Right renal pelvis (tissue), 4 donors: ENCODE data around the gene CLIC3. TPM values are rescaled to one million over a fixed set of nuclear protein-coding genes. Genes with fewer than 3 reads are reported as not detected.

Experiments used
- DNase-seq, 4 donors: peaks; one replicate each; pipeline ENCODE4 v3.0.0-alpha.2; 2013; ENCODE audit warnings: low read depth in 4 of 4, low spot score in 3 of 4, missing footprints in 1 of 4
- polyA plus RNA-seq, 4 donors: library from polyadenylated mRNA; unstranded; fragments of 120-200 nt; gene quantifications; one replicate each; pipeline ENCODE4 v1.2.1, GENCODE V29; 2013; ENCODE audit not compliant: insufficient read length in 4 of 4

CLIC3 gene
- polyA plus RNA-seq, 4 donors, result 0.28 to 1.2 (median 0.50) TPM

DNA sequence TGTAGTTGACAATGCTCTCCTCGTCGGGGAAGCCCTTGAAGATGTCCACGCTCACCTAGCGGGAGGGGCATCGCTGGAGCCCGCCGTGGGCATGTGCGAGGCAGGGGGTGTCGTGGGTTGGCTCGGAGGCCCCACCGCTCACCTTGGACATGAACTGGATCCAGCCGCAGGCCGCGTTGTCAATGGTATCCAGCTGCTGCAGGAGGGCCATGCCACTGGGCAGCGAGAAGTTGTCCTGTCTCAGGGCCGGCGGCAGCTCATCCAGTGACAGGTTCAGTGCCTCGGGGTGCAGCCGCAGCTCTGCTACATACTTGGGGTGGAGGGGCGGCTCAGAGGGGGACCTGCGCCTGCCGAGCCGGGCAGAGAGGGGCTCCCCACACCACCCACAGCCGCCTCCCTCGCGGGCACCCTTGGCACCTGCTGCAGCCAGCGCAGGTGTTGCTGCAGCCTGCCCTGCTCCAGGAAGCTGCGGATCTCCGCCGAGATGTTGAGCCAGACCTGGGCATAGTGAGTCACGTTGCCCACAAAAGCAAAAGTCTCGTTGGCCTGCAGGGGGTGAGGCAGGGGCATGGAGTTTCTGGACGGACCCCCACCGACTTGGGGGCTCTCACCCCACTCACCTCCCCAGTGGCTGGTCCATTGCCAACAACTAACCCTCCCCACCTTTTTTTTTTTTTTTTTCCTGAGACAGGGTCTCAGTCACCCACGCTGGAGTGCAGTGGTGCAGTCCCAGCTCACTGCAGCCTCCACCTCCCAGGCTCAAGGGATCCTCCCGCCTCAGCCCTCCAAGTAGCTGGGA lies 22.6 kb upstream of the CLIC3 start:
- no peak for DNase-seq

GRCh38 chr9:137017791-137018497 lies 21.6 kb upstream of the CLIC3 start:
- DNase-seq, result no peak

DNA sequence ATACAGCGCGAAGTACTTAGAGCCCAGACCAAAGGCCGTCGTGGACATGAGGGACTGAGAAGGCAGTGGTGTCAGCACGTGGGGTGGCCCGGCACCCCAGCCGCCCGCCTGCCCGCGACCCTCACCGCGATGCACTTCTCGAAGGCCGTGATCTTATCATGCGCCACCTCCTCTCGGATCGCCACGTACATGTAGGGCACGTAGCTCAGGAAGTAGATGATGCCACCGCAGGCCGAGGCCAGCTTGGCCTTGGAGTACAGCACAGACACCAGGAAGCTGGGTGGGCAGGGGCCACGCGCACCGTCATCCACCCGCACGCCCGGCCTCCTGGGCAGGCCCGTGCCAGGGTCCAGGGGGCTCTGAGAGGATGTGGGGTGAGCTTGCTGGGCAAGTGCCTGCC lies 20.7 kb upstream of the CLIC3 start:
- no peak for DNase-seq

DNA sequence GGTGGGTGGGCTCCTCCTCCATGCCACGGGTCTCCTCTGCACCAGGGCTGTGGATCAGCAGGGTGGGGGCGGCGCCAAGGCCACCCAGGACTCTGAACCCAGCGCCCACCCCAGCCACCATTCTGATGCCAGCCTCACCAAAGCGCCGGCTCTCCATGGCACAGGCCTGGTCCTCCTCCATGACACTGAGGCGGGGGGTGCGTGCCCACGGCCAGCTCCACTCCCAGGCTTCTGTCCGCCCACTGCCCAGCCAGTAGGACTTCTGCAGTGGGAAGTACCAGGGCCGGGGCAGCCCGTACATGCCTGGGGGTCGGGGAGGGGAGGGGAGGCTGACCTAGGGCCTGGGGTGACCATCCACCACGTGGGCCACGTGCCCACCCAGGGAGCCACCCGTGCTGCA lies 20.1 kb upstream of the CLIC3 start:
- DNase-seq, result no peak

DNA sequence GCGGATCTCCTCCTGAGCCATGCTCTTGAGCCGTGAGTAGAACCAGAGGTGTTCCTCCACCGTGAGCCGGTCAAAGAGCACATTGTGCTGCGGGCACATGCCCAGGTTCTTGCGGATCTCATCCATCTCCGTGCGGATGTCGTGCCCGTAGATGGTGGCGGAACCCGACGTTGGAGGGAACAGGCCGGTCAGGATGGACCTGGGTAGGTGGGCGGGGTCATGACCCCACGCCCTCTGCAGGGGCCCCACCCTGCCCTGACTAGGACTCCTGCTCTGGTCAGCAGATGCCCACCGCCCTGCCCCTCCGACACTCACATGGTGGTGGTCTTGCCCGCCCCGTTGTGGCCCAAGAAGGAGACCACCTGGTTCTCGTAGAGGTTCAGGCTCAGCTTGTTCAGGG lies 19.6 kb upstream of the CLIC3 start:
- no peak for DNase-seq

DNA sequence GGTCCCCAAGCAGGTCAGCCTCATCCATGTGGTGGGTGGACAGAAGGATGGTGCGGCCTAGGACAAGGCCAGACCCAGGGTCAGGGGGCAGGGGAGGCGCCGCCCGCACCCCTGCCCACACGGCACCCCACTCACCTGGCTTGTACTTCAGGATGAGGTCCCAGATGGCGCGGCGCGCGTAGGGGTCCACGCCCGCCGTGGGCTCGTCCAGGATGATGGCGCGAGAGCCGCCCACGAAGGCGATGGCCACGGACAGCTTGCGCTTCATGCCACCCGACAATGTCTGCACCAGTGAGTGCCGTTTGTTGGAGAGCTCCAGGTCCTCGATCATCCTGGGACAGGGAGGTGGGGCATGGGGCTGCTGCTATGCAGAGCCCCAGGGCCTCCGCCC lies 19.2 kb upstream of the CLIC3 start:
- no peak for DNase-seq

DNA sequence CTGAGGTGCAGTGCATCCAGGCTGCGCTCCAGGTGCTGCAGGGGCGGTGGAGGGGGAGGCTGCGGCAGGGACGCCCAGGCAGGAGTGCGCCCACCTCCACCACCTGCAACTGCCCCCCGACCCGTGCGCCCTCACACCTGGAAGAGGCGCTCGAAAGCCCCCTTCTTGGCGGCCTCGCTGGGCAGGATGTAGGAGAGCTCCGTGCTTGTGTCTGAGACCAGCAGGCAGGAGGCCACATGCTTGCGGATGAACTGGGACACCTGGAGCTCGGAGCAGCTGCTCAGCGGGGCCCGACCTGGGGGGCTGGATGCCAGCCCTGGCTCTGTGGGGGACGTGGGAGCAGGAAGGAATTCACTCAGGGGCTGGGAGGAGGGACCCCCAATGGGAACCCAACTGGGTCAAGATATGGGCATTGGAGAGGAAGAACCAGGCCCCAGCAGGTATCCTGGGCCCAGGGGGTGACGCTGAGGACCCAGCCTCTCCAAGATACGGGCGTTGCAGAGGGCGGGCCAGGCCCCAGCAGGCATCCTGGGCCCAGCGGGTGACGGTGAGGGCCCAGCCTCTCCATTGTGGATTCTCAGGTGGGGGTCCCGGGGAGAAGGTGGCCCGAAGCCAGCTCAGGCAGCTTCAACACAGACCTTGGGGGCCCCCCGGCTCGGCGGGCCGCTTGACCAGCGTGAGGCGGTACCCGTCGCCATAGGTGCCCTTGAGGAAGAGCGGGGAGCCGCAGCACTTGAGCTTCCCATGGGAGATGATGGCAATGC lies 18.6 kb upstream of the CLIC3 start:
- DNase-seq, result no peak

DNA sequence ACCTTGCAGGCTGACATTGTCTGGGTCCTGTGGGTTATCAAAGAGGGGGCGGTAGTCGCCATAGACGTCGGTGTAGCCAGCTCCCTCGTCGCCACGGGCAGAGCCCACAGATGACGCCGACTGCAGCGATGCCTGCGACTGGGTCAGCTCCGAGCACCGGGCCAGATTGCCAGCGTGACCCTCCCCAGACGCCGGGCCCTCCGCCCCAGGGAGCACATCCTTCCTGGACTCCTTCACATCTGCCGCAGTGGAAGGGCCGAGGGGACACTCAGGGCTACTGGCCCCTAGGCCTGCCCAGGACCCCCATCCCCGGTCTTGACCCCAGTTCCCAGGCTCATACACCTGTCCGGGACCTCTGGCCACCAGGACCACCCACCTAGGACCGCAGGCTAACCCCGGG lies 17.8 kb upstream of the CLIC3 start:
- no peak for DNase-seq

DNA sequence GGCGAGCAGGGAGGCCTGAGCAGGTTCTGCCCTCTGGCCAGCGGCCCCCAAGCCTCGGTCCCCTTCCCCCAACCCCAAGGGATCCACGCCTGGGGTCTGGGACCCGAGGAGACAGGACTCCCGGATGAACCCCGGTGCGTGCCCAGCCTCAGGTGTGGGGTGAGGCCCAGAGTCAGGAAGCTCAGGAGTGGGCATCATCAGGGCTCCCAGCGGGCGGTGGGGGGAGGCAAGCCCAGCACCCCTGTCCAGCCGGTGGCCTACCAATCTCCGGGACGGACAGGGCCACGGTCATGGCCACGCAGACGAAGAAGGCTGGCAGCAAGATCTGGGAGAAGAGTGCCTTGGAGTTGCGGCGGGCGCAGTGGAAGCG lies 17.2 kb upstream of the CLIC3 start:
- DNase-seq, result no peak

- no peak for DNase-seq
Observed at GRCh38 chr9:137012694-137013570, 16.6 kb upstream of the CLIC3 start.

DNA sequence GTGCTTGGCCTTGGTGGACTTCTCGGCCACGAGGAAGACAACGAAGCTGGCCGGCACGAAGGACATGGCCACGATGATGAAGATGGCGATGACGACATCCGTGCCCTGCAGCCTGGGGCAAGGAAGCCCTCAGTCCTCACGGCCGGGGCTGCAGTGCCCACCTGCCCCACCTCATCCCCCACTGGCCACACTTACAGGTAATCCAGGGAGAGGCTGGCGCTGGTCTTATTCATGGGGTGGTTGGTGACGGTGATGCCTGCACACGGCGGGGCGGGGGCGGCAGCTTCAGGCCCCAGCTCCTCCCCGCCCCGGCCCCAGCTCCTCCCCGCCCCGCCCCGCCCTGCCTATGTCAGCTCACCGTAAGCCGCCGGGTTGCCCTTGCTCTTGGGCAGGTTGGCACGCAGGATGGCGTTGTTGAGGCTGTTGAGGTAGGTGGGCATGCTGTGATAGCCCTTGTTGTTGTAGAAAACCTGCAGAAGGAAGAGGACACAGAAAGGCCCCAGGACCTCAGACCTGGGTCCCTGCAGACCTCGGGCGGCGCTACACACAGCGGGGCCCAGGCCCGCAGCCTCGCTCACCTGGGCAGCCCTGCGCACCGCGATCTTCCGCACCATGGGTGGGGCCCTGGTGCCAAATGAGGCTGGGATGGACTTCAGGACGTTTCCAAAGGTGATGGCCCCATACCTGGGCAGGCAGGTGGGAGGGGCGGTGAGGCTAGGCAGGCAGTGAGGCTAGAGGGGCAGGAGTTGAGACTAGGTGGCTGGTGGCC lies 15.7 kb upstream of the CLIC3 start:
- no peak for DNase-seq

DNA sequence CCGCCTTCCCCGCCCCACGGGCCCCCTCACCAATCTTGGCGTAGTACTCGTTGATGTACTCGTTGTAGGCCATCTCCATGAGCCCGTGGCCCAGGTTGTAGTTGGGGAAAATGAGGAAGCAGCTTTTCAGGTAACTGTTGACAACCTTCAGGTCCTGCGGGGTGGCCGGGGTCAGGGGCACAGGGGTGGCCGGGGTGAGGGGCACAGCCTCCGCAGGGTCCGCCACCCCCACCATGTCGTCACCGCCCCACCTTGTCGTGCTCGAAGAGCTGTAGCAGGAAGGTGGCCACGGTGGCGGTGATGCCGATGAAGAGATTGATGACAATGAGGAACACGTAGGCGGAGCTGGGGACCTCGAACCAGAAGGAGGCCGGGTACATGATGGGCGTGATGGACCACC lies 14.8 kb upstream of the CLIC3 start:
- no peak for DNase-seq

- no peak for DNase-seq
Observed at GRCh38 chr9:137009938-137010732, 13.8 kb upstream of the CLIC3 start.

- no peak for DNase-seq
Observed at GRCh38 chr9:137009217-137009616, 12.8 kb upstream of the CLIC3 start.

DNA sequence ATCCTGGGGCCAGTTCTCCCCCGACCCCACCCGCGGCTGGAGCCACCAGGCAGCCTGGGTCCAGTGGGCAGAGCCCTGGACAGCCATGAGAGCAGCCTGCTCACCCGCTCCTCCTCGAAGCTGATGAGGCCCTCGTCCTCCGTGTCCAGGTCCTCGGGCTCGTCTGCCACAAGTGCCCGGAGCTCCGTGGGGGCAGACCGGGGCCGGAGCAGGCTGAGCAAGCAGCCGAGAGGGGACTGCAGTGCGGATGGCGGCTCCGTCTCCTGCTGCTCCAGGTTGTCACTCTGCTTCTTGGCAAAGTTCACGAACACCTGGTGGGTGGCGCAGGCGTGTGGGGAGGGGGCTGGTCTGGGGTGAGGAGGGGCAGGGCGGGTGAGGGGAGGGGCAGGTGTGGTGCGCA lies 11.9 kb upstream of the CLIC3 start:
- DNase-seq, result no peak

DNA sequence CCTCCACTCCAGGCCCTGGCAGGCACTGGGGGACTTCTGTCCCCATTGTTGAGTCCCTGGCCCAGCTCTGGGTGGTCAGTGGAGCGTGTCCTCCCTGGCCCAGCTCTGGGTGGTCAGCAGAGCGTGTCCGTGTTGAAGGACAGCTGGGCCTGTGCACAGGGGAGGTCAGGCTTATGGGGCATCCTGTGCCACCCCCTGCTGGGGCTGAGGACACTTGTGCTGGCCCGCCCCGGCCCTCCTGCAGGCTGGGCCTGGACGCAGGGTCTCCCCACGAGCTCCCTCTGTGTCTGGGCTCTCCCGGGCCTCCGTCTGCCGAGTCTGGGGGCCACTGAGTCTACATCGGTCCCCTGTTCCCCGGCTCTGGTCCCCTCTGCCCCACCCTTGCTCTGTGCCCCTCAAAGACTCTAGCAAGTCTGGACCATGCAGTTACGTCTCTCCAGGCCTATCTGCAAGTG lies 11.5 kb upstream of the CLIC3 start:
- no peak for DNase-seq

GRCh38 chr9:137007108-137007815 lies 10.9 kb upstream of the CLIC3 start:
- DNase-seq, result no peak
